HG02973 (cell line): ENCODE measurements around the gene NFIB.

Source experiments
- ATAC-seq: cut with Tn5 transposase; IDR thresholded peaks from one replicate; pipeline ENCODE4 v1.9.1; 2021; ENCODE audit warnings: moderate library complexity; ENCODE audit not compliant: unreplicated experiment

NFIB gene

GRCh38 chr9:14056316-14056861, 257.6 kb downstream of the NFIB start:
- no peak for ATAC-seq

- ATAC-seq, result no peak
These were observed 259.8 kb downstream of the NFIB start for GRCh38 chr9:14054096-14054495.

- ATAC-seq, result no peak
These were observed 261.6 kb downstream of the NFIB start for GRCh38 chr9:14052359-14052758.

GRCh38 chr9:14051419-14051818, 262.5 kb downstream of the NFIB start:
- ATAC-seq, result no peak

- ATAC-seq, result no peak
These were observed 270.5 kb downstream of the NFIB start for GRCh38 chr9:14043483-14043882.

GRCh38 chr9:14037331-14037730, 276.6 kb downstream of the NFIB start:
- no peak for ATAC-seq

- ATAC-seq, result no peak
These were observed 280.9 kb downstream of the NFIB start for GRCh38 chr9:14033067-14033466.
